NCI-H2196 treated with DMSO at 0.1 percent for 48 hours (cell line): ENCODE measurements around the gene POM121.
"Not testable (repeated sequence)": the region's sequence is repeated elsewhere in the genome, so short reads cannot be mapped to it uniquely, and the experiment has no call there.

ENCODE experiments used
- DNase-seq: peaks from one replicate; lab custom pipeline; 2025; ENCODE audit not compliant: unreplicated experiment; lab: John Stamatoyannopoulos, UW

POM121 gene

DNA sequence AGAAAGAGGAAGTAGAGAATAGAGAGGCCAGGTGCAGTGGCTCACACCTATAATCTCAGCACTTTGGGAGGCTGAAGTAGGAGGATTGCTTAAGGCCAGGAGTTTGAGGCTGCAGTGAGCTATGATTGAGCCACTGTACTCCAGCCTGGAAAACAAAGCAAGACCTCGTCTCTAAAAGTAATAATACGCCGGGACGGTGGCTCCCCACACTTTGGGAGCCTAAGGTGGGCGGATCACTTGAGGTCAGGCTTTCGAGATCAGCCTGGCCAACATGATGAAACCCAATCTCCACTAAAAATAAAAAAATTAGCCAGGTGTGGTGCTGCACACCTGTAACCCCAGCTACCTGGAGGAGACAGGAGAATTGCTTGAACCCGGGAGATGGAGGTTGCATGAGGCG, 70.6 kb downstream of the POM121 start:
- DNase-seq = not testable (repeated sequence)

GRCh38 chr7:72997447-72997846, 72.6 kb downstream of the POM121 start:
- not testable (repeated sequence) for DNase-seq

- not testable (repeated sequence) for DNase-seq
Observed at GRCh38 chr7:72997887-72998468, 73.1 kb downstream of the POM121 start.
